DMS114 treated with DMSO at 0.1 percent for 48 hours (cell line): ENCODE measurements around the gene AGPAT1.

Source experiments
- DNase-seq: peaks from one replicate; lab custom pipeline; 2025; ENCODE audit not compliant: unreplicated experiment; lab: John Stamatoyannopoulos, UW

AGPAT1 gene

GRCh38 chr6:32173051-32173727 lies 2.7 kb downstream of the AGPAT1 start:
- no peak for DNase-seq

GRCh38 chr6:32171234-32171633 lies 4.7 kb downstream of the AGPAT1 start:
- no peak for DNase-seq

- DNase-seq = no peak
Measured at GRCh38 chr6:32170294-32170693, 5.6 kb downstream of the AGPAT1 start.

DNA sequence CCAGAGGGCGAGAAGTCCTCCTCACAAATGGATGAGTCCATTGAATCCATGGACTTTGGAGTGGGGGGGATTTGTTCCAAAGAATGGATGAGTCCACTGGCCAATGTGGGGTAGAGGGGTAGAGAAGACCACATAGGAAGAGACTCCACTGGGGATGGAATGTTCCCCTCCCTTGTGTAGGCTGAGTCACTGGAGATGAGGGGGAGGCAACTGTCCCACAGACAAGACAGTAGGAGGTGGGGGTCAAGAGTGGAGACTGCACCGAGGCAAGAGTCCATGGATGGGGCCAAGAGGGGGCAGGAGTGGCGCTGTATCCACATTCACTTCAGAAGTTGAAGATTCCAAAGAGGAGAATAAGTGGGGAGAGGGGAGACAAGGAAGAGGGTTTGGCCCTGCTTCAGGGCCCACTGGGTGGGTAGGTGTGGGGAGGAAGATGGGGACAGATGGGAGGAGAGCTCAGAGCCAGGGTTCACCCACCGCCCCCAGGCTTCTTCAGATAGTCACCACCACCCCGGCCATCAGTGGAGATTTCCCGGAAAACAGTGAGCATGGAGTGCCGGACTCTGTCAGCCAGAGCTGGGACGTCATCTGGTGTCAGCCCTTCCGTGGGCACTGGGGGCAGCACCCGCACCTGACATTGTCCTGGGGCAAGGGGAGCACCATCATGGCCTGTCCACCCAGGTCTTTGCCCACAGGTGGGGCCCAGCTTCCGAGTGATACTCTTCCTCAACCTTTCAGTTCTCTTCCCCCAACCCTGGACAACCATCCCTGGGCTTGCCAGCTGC lies 6.9 kb downstream of the AGPAT1 start:
- DNase-seq = no peak

- no peak for DNase-seq
Measured at GRCh38 chr6:32168350-32168749, 7.5 kb downstream of the AGPAT1 start.

GRCh38 chr6:32167761-32168262 lies 8.1 kb downstream of the AGPAT1 start:
- DNase-seq = no peak

DNA sequence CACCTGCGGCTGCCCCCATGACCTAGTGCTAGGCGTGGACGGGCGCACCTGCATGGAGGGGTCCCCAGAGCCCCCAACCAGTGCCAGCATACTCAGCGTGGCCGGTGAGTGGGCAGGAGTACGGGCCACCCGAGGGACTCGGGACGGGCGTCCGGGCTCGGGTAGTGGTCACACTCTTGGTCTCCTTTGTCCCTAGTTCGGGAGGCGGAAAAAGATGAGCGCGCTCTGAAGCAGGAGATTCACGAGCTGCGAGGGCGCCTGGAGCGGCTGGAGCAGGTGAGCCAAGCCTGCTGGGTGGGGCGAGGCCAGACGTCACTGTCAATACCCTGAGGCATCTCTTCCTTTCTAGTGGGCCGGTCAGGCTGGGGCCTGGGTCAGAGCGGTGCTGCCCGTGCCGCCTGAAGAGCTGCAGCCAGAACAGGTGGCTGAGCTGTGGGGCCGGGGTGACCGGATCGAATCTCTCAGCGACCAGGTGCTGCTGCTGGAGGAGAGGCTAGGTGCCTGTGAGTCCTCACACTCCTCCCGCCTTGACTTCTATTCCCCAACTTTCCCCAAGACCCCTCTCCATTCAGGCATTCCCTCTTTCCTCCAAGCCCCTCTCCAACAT lies 8.6 kb downstream of the AGPAT1 start:
- no peak for DNase-seq

GRCh38 chr6:32166411-32167061 lies 9.3 kb downstream of the AGPAT1 start:
- DNase-seq = no peak

GRCh38 chr6:32164295-32164694 lies 11.6 kb downstream of the AGPAT1 start, which contains the start of gene EGFL8:
Gene EGFL8, plus strand, starts transcription at chr6:32164595. Its CDS starts 1,571 bp downstream, at chr6:32166166.
- no peak for DNase-seq

DNA sequence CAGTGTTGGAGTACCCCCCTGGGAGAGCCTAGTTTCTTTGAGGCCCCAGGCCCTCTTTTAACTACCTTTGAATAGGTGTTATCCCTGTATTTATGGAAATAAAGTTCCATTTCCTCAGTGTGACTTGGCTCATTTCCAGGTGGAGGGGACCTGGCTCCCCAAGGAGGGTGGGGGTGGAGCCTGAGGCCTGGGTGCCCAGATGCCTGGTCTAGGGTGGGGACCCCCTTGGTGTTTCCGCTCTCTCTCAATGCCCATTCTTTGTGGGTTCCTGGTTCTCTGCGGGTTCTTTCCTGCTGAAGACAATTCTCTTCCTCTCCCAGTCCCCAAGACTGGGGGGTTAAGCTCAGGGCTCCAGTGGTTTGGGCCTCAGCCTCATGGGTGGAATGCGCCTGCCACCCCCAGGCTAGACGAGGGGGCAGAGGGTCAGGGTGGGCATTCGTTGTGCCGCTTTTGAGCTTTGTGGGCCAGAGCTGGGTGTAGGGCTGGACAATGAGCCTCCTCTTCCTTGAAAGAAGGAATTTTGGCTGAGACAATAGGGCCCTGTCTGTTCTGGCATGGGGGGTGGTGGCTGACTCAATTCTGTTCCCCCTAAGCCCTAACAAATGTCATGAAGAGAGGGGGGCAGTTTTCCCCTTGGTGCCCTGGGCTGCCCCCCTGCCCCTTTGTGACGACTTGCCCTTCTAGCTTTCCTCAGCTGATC lies 12.2 kb downstream of the AGPAT1 start:
- DNase-seq = no peak

DNA sequence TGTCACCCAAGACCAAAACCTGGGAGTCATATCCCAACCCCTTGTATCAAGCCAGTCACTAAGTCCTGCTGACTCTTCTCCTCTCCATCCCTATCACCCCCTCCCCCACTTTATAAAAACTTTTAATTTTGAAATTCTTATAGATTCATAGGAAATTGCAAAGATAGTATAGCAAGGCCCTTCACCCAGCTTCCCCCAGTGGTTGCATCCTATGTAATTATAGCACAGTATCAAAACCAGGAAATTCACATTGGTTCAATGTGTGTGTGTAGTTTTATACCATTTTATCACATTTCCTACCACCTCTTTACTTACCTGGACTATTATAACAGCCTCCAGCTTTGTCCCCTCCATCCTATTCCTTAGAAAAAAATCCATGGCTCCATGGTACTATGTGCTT lies 17.8 kb downstream of the AGPAT1 start:
- no peak for DNase-seq

DNA sequence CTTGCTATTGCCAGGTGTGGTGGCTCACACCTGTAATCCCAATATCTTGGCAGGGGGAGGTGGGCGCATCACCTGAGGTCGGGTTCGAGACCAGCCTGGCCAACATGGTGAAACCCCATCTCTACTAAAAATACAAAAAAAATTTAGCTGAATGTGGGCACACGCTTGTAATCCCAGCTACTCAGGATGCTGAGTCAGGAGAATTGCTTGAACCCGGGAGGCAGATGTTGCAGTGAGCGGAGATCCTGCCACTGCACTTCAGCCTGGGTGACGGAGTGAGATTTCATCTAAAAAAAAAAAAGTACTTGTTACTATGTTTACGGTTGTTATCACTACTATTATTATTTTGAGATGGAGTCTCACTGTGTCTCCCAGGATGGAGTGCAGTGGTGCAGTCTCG lies 19.0 kb downstream of the AGPAT1 start:
- no peak for DNase-seq

- peak; percentile 55 for DNase-seq
Measured at GRCh38 chr6:32154514-32155161, 21.2 kb downstream of the AGPAT1 start.

- DNase-seq = peak; percentile 94
Measured at GRCh38 chr6:32153564-32154513, 22.0 kb downstream of the AGPAT1 start, which contains the start of gene PPT2. Gene PPT2, plus strand, starts transcription at chr6:32154141. Its CDS starts 454 bp downstream, at chr6:32154595.

- no peak for DNase-seq
Measured at GRCh38 chr6:32152769-32153563, 22.9 kb downstream of the AGPAT1 start.

DNA sequence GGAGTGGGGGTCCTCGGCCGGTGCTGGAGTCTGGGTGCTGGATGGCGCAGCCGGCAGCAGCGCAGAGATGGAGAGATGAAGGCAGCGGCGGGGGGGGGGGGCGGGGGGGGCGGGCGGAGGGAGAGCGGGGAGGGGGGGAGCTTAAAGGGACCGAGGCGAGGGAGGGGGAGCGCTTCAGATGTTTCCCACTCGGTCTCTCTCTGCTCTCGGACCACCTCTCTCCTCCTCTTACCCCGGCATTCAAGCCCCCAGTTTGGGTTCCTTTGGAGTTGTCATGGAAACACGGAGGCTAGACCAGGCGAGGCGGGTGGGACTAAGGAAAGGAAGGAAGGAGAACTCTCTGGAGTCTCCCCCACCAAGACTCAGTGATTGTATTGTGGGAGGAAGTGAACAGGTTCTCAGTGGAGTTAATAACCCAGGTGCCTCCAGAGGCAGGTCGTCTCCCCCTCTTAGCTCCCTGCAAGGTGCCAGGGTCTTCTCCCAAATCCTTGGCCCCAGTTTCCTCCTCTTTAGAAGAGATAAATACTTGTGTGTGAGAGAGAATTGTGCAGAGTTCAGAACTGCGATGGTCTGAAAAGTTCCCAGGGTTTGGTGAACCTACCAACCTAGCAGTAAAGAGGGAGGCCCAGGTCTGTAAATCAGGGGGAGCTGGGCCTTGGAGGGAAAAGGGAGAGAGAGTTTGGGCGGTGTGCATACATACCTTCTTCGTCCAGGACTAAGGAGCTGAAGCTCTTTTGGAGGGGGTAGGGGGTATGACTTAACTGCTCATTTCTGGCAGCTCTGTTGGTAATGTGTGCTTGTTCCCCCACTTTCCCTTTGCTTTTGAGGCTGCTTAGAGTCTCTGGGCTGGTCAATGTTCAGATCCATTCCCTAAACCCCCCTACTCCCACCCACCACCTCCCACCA lies 23.8 kb downstream of the AGPAT1 start, which contains the start of gene PRRT1:
TSS of gene PRRT1 (minus strand) at position 77 of the 906 bp plus-strand sequence. CDS start 112 bp downstream, outside the sequence.
- no peak for DNase-seq
